Neural progenitor cell (in vitro differentiated cells): ENCODE data around the gene REST. TPM values are rescaled to one million over a fixed set of nuclear protein-coding genes. Genes with fewer than 3 reads are reported as not detected.

Source experiments
- DNase-seq: peaks from one replicate; pipeline ENCODE4 v3.0.0-alpha.2; 2016; ENCODE audit warnings: low spot score
- H2AFZ ChIP-seq: fragments of 200-600 bp; sonication (generic); replicated peaks from 2 replicates; pipeline ENCODE4 v1.6.1; 2016; ENCODE audit warnings: antibody characterized with exemption
- H3F3A ChIP-seq: fragments of 200-600 bp; sonication (generic); 2 replicates; pipeline ENCODE4 v1.6.1; 2016; ENCODE audit warnings: antibody characterized with exemption, low read depth
- H3K27ac ChIP-seq: fragments of 200-600 bp; sonication (generic); 2 replicates; pipeline ENCODE4 v1.5.1; 2016; ENCODE audit warnings: mild to moderate bottlenecking
- H3K27me3 ChIP-seq: fragments of 200-600 bp; sonication (generic); 2 replicates; pipeline ENCODE4 v1.6.1; 2016; ENCODE audit warnings: mild to moderate bottlenecking, moderate library complexity
- H3K36me3 ChIP-seq: fragments of 200-600 bp; sonication (generic); 2 replicates; pipeline ENCODE4 v1.5.1; 2016
- H3K4me1 ChIP-seq: fragments of 200-600 bp; sonication (generic); 2 replicates; pipeline ENCODE4 v1.6.1; 2016; ENCODE audit warnings: mixed run types
- H3K4me2 ChIP-seq: fragments of 200-600 bp; sonication (generic); 2 replicates; pipeline ENCODE4 v1.6.1; 2016
- H3K4me3 ChIP-seq: fragments of 200-600 bp; sonication (generic); 2 replicates; pipeline ENCODE4 v1.5.1; 2016
- H3K79me2 ChIP-seq: fragments of 200-600 bp; sonication (generic); 2 replicates; pipeline ENCODE4 v1.6.1; 2016; ENCODE audit warnings: low read depth
- H3K9ac ChIP-seq: fragments of 200-600 bp; sonication (generic); 2 replicates; pipeline ENCODE4 v1.6.1; 2016
- H3K9me3 ChIP-seq: fragments of 200-600 bp; sonication (generic); 2 replicates; pipeline ENCODE4 v1.5.1; 2016; ENCODE audit warnings: low read depth
- H4K20me1 ChIP-seq: fragments of 200-600 bp; sonication (generic); 2 replicates; pipeline ENCODE4 v1.6.1; 2016; ENCODE audit warnings: low read depth
- H3K27ac Mint-ChIP-seq: 3 replicates; pipeline ENCODE4 v1.8.0; 2021; ENCODE audit warnings: mixed read lengths
- H3K27me3 Mint-ChIP-seq: 2 replicates; pipeline ENCODE4 v1.8.0; 2022; ENCODE audit warnings: low read depth, mild to moderate bottlenecking, inconsistent platforms, moderate library complexity, mixed read lengths; ENCODE audit not compliant: insufficient read depth
- H3K36me3 Mint-ChIP-seq: 3 replicates; pipeline ENCODE4 v1.8.0; 2021; ENCODE audit warnings: mixed read lengths
- H3K4me1 Mint-ChIP-seq: 3 replicates; pipeline ENCODE4 v1.8.0; 2021; ENCODE audit warnings: mixed read lengths
- H3K4me3 Mint-ChIP-seq: 3 replicates; pipeline ENCODE4 v1.8.0; 2021; ENCODE audit warnings: mild to moderate bottlenecking, moderate library complexity, mixed read lengths
- H3K9me3 Mint-ChIP-seq: 3 replicates; pipeline ENCODE4 v1.8.0; 2020; ENCODE audit warnings: mixed read lengths
- EZH2 ChIP-seq: fragments of 200-600 bp; sonication (generic); IDR thresholded peaks from 2 replicates; pipeline ENCODE4 v1.6.1; 2017; ENCODE audit warnings: antibody characterized with exemption, mild to moderate bottlenecking, moderate library complexity
- EZH2phosphoT487 ChIP-seq: fragments of 200-600 bp; sonication (generic); IDR thresholded peaks from 2 replicates; pipeline ENCODE4 v1.6.1; 2017; ENCODE audit warnings: antibody characterized with exemption
- total RNA-seq: library from RNA; depleted of rRNA; stranded (reverse); fragments of >200 nt; gene quantifications from 2 replicates; pipeline ENCODE4 v1.2.3, GENCODE V29; 2015; ENCODE audit warnings: low replicate concordance
- TF ChIP-seq, protein P1 (sequence below): fragments of 200-600 bp; sonication (generic); IDR thresholded peaks from 2 replicates; pipeline ENCODE4 v1.5.1; 2017; ENCODE audit warnings: antibody characterized with exemption, mild to moderate bottlenecking

Gene REST
- total RNA-seq, 1 donor from 2014 or later = 87.3 TPM

DNA sequence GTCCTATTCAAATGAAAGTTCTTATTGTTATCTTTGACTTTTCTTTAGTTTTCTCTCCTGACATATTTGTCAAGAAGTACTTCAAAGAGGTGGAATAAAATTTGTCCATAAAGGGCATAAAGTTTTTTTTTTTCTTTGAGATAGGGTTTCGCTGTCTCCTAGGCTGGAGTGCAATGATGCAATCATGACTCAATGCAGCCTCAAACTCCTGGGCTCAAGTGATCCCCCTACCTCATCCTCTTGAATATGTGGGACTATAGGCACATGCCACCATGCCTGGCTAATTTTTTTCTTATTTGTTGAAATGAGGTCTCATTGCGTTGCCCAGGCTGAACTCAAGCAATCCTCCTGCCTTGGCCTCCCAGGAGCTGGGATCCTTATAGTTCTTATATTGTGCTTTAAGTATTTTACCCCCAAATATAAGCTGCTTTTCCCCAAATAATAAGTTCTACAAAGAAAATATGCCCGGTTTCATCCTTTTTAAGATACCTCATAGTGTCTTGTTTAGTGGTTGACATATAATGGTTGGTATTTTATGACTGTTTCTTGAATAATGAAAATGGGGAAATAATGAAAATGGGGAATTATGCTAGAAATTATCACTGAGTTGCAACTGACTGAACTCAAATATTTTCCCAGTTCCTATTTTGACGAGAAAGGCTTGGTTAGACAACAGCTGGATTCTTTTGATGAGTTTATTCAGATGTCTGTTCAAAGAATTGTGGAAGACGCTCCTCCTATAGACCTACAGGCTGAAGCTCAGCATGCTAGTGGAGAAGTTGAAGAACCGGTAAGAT, 82.6 kb downstream of the REST start:
- Histone ChIP-seq H3K9ac (no peak overlapping the region), H3K79me2 (peaks cover 64% of the 10 kb centered on the region), H3K27me3 (no peaks in the 10 kb centered on the region), H3K4me1 (no peaks in the 10 kb centered on the region), H3K36me3 (peaks cover 21% of the 10 kb centered on the region), H3K9me3 (no peaks in the 10 kb centered on the region), H3K27ac (no peak overlapping the region), H3K4me3 (no peak overlapping the region), H2AFZ (no peak overlapping the region), H4K20me1 (peaks cover 47% of the 10 kb centered on the region), H3F3A (no peaks in the 10 kb centered on the region), H3K4me2 (no peak overlapping the region)
- H3K27ac Mint-ChIP-seq = no peak overlapping the region
- DNase-seq = no peak
- peaks cover 32% of the 10 kb centered on the region for H3K36me3 Mint-ChIP-seq
- H3K27me3 Mint-ChIP-seq = no peaks in the 10 kb centered on the region
- no peak overlapping the region for H3K4me3 Mint-ChIP-seq
- H3K4me1 Mint-ChIP-seq = no peaks in the 10 kb centered on the region
- no peak for TF ChIP-seq EZH2
- no peak for TF ChIP-seq EZH2phosphoT487
- TF ChIP-seq, protein P1, sequence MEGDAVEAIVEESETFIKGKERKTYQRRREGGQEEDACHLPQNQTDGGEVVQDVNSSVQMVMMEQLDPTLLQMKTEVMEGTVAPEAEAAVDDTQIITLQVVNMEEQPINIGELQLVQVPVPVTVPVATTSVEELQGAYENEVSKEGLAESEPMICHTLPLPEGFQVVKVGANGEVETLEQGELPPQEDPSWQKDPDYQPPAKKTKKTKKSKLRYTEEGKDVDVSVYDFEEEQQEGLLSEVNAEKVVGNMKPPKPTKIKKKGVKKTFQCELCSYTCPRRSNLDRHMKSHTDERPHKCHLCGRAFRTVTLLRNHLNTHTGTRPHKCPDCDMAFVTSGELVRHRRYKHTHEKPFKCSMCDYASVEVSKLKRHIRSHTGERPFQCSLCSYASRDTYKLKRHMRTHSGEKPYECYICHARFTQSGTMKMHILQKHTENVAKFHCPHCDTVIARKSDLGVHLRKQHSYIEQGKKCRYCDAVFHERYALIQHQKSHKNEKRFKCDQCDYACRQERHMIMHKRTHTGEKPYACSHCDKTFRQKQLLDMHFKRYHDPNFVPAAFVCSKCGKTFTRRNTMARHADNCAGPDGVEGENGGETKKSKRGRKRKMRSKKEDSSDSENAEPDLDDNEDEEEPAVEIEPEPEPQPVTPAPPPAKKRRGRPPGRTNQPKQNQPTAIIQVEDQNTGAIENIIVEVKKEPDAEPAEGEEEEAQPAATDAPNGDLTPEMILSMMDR = no peak
- H3K9me3 Mint-ChIP-seq = no peaks in the 10 kb centered on the region

DNA sequence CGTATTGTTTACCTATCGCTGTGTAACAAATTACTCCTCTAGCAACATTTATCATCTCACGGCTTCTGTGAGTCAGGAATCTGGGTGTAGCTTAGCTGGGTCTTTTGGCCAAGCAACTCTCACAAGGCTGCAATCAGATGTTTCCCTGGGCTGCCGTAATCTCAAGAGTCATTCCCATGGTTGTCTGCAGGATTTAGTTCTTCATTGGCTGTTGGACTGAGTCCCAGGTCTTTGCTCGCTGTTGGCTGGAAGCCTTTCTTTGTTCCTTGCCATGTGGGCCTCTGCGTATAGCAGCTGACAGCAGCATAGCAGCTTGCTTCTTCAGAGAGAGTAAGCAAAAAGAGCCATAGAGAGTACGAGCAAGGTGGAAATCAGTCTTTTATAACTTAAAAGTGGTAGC, 87.8 kb downstream of the REST start:
- Histone ChIP-seq H3K4me2 (no peak overlapping the region), H3K4me1 (no peaks in the 10 kb centered on the region), H2AFZ (no peak overlapping the region), H3K36me3 (peaks cover 21% of the 10 kb centered on the region), H4K20me1 (peaks cover 20% of the 10 kb centered on the region), H3K4me3 (no peak overlapping the region), H3K27me3 (no peaks in the 10 kb centered on the region), H3K27ac (no peak overlapping the region), H3K79me2 (peaks cover 22% of the 10 kb centered on the region), H3F3A (no peaks in the 10 kb centered on the region), H3K9ac (no peak overlapping the region), H3K9me3 (no peaks in the 10 kb centered on the region)
- TF ChIP-seq, protein P1 = no peak
- TF ChIP-seq EZH2phosphoT487 (no peak), EZH2 (no peak)
- no peak for DNase-seq
- Mint-ChIP-seq H3K27ac (no peak overlapping the region), H3K27me3 (no peaks in the 10 kb centered on the region), H3K9me3 (no peaks in the 10 kb centered on the region), H3K36me3 (peaks cover 40% of the 10 kb centered on the region), H3K4me3 (no peak overlapping the region), H3K4me1 (no peaks in the 10 kb centered on the region)

DNA sequence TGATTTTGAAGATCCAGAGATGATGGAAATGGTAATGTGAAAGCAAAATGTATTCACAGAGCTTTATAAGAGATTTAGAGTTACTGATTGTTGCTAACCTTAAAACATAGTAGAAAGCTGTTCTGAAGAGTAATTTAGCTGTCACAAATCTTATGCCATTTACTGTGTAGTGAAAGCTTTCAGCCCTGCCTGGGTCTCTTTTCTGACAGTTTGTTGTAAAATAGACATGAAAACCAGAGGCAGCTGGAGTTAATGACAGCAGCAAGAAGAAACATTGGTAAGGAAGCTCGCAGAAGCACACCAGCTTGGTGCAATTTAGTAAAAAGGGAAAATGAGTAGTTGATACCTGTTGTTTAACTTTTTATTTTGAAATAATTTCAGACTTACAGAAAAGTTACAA, 92.1 kb downstream of the REST start:
- H3K36me3 Mint-ChIP-seq = peaks cover 38% of the 10 kb centered on the region
- H3K36me3 ChIP-seq = peaks cover 7% of the 10 kb centered on the region

More for the DNA sequence above, 92.1 kb downstream of the REST start:
- TF ChIP-seq EZH2phosphoT487 (no peak), EZH2 (no peak)
- TF ChIP-seq, protein P1 = no peak
- Histone ChIP-seq H3K4me2 (no peak overlapping the region), H3K27me3 (no peaks in the 10 kb centered on the region), H3K9ac (no peak overlapping the region), H3K79me2 (peaks cover 10% of the 10 kb centered on the region), H3K9me3 (no peaks in the 10 kb centered on the region), H3K27ac (no peak overlapping the region), H4K20me1 (peaks cover 6% of the 10 kb centered on the region), H3F3A (no peaks in the 10 kb centered on the region), H3K4me1 (no peaks in the 10 kb centered on the region), H3K4me3 (no peak overlapping the region), H2AFZ (no peak overlapping the region)
- Mint-ChIP-seq H3K9me3 (no peaks in the 10 kb centered on the region), H3K27ac (no peak overlapping the region), H3K4me1 (no peaks in the 10 kb centered on the region), H3K4me3 (no peak overlapping the region), H3K27me3 (no peaks in the 10 kb centered on the region)
- DNase-seq = no peak
